K562 (cell line): ENCODE data around the gene AJUBA. TPM values are rescaled to one million over a fixed set of nuclear protein-coding genes. Genes with fewer than 3 reads are reported as not detected.

Source experiments
- ARID4B ChIP-seq: sonication (generic); formaldehyde crosslinking; IDR thresholded peaks from 2 replicates; pipeline ENCODE4 v1.8.0; 2022; ENCODE audit warnings: mild to moderate bottlenecking, missing genetic modification reagents
- ATF1 ChIP-seq, 2 experiments: fragments of 450-650 bp in 1 of 2; IDR thresholded peaks; 2 replicates each; pipeline ENCODE4 v1.6.1; 2016; ENCODE audit warnings: missing compliant biosample characterization in 1 of 2, missing genetic modification characterization in 1 of 2
- CGGBP1 ChIP-seq: fragments of 250-450 bp; sonication (Bioruptor Pico); IDR thresholded peaks from 2 replicates; pipeline ENCODE4 v1.9.0; 2021; ENCODE audit warnings: mild to moderate bottlenecking
- E2F4 ChIP-seq: sonication (generic); formaldehyde crosslinking; IDR thresholded peaks from 2 replicates; pipeline ENCODE4 v1.8.0; 2022; ENCODE audit warnings: mild to moderate bottlenecking, low read depth, missing genetic modification reagents
- EGR1 ChIP-seq: fragments of 450-650 bp; conservative IDR thresholded peaks from 2 replicates; pipeline ENCODE4 v1.6.1; 2017; ENCODE audit warnings: mild to moderate bottlenecking
- NFIX ChIP-seq: fragments of 250-450 bp; sonication (Bioruptor Pico); IDR thresholded peaks from 2 replicates; pipeline ENCODE4 v1.4.0; 2020; ENCODE audit warnings: low read depth, mild to moderate bottlenecking, moderate library complexity
- RAD21 ChIP-seq, 2 experiments: fragments of 250-450 bp in 1 of 2; fragments of 450-650 bp in 1 of 2; sonication (Bioruptor Pico) in 1 of 2; formaldehyde crosslinking in 1 of 2; IDR thresholded peaks in 1 of 2; conservative IDR thresholded peaks in 1 of 2; 2 replicates each; pipeline versions ENCODE4 v1.4.0 to v1.8.0; 2020 to 2022; ENCODE audit warnings: mild to moderate bottlenecking in 2 of 2, moderate library complexity in 1 of 2
- RBM15 ChIP-seq: fragments of 200-400 bp; formaldehyde crosslinking; IDR thresholded peaks from 2 replicates; pipeline ENCODE4 v1.6.1; 2018; ENCODE audit warnings: mild to moderate bottlenecking, low read length, moderate library complexity; ENCODE audit not compliant: insufficient read depth
- RCOR1 ChIP-seq, 2 experiments: IDR thresholded peaks; 2 replicates each; pipeline ENCODE4 v1.6.1; 2012; ENCODE audit warnings: low read depth in 2 of 2, low read length in 2 of 2, borderline replicate concordance in 1 of 2, improper control_type of control experiment in 1 of 2
- SMAD2 ChIP-seq: fragments of 150-350 bp; IDR thresholded peaks from 2 replicates; pipeline ENCODE4 v1.6.1; 2014; ENCODE audit warnings: low read depth, mild to moderate bottlenecking, low read length
- STAG1 ChIP-seq: sonication (generic); formaldehyde crosslinking; IDR thresholded peaks from 2 replicates; pipeline ENCODE4 v1.5.0; 2020; ENCODE audit warnings: missing genetic modification reagents, borderline replicate concordance
- TBL1XR1 ChIP-seq, 2 experiments: IDR thresholded peaks; 2 replicates each; pipeline ENCODE4 v1.6.1; 2012; ENCODE audit warnings: improper control_type of control experiment in 2 of 2, low read length in 2 of 2, mild to moderate bottlenecking in 1 of 2
- polyA plus RNA-seq, 8 experiments: library from polyadenylated mRNA; depleted of rRNA in 4 of 8; stranded (reverse) in 5 of 8; unstranded in 3 of 8; fragments of >200 nt; fragmentation: Nextera tagmentation in 2 of 8; fragmentation: Illumina TruSeq in 1 of 8; extraction: Ambion mirVana in 2 of 8; extraction: Trizol in 1 of 8; gene quantifications; 2 replicates each; pipeline versions ENCODE4 v1.2.1 to v1.2.3, GENCODE V29; 2011 to 2014; ENCODE audit warnings: inconsistent platforms in 1 of 8, missing spikeins in 1 of 8
- total RNA-seq, 7 experiments: library from RNA; depleted of rRNA in 6 of 7; stranded (reverse); fragments of >200 nt in 6 of 7; fragmentation: Illumina TruSeq in 2 of 7; extraction: Trizol in 2 of 7; gene quantifications; 2 replicates each; pipeline versions ENCODE4 v1.2.1 to v1.2.3, GENCODE V29; 2011 to 2021; ENCODE audit warnings: low replicate concordance in 1 of 7
- TF ChIP-seq, protein P1 (sequence below): fragments of 450-650 bp; IDR thresholded peaks from 2 replicates; pipeline ENCODE4 v1.6.1; 2016; ENCODE audit warnings: low read depth

Gene AJUBA
- total and polyA plus RNA-seq, 9 of the 15 experiments (the other 6 are each of a cell fraction or from before 2014, with no cell fraction given): 0.73 to 4.7 (median 2.8) TPM

DNA sequence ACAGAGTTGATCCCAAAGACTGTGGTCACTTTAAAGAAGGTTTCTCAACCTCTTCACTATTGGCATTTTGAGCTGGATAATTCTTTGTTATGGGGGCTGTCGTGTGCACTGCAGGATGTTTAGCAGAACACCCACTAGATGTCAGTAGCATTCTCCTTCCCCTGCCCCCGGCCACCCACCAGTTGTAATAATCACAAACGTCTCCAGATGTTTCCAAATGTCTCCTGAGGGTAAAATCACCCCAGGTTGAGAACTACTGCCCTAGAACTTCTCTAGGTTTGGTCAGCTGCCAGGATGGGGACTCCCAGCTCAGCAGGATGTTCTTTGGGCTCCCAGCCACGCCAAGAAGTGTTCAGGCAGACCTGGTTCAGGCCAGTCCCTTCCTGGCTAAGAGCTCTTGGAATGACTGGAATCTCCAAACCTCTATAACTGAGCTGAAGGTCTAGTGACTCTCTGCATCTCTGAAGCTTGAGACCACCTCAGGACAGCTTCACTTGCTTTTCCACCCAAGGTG is 12.5 kb upstream of the AJUBA start (continued):
- TF ChIP-seq, protein P1, sequence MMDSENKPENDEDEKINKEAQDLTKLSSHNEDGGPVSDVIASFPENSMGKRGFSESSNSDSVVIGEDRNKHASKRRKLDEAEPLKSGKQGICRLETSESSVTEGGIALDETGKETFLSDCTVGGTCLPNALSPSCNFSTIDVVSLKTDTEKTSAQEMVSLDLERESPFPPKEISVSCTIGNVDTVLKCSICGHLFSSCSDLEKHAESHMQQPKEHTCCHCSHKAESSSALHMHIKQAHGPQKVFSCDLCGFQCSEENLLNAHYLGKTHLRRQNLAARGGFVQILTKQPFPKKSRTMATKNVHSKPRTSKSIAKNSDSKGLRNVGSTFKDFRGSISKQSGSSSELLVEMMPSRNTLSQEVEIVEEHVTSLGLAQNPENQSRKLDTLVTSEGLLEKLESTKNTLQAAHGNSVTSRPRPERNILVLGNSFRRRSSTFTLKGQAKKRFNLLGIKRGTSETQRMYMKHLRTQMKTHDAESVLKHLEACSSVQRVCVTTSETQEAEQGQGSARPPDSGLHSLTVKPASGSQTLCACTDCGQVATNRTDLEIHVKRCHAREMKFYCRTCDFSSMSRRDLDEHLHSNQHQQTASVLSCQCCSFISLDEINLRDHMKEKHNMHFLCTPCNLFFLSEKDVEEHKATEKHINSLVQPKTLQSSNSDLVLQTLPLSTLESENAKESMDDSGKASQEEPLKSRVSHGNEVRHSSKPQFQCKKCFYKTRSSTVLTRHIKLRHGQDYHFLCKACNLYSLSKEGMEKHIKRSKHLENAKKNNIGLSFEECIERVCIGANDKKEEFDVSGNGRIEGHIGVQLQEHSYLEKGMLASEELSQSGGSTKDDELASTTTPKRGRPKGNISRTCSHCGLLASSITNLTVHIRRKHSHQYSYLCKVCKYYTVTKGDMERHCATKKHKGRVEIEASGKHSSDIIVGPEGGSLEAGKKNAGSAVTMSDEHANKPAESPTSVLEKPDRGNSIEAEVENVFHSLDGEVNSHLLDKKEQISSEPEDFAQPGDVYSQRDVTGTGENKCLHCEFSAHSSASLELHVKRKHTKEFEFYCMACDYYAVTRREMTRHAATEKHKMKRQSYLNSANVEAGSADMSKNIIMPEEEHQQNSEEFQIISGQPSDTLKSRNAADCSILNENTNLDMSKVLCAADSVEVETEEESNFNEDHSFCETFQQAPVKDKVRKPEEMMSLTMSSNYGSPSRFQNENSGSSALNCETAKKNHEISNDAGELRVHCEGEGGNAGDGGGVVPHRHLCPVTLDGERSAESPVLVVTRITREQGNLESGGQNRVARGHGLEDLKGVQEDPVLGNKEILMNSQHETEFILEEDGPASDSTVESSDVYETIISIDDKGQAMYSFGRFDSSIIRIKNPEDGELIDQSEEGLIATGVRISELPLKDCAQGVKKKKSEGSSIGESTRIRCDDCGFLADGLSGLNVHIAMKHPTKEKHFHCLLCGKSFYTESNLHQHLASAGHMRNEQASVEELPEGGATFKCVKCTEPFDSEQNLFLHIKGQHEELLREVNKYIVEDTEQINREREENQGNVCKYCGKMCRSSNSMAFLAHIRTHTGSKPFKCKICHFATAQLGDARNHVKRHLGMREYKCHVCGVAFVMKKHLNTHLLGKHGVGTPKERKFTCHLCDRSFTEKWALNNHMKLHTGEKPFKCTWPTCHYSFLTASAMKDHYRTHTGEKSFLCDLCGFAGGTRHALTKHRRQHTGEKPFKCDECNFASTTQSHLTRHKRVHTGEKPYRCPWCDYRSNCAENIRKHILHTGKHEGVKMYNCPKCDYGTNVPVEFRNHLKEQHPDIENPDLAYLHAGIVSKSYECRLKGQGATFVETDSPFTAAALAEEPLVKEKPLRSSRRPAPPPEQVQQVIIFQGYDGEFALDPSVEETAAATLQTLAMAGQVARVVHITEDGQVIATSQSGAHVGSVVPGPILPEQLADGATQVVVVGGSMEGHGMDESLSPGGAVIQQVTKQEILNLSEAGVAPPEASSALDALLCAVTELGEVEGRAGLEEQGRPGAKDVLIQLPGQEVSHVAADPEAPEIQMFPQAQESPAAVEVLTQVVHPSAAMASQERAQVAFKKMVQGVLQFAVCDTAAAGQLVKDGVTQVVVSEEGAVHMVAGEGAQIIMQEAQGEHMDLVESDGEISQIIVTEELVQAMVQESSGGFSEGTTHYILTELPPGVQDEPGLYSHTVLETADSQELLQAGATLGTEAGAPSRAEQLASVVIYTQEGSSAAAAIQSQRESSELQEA: no peak
- no peak for TF ChIP-seq SMAD2
- TF ChIP-seq E2F4 (CRISPR knock-in tag): no peak
- 0 out of 4 replicates have a peak, but pooled peaks of 1 of the 2 experiments have one; percentile 11 for TF ChIP-seq RCOR1 (IDR thresholded peaks at IDR 0.05; ENCODE audit: borderline replicate concordance in 1 of 2, low read depth in 2 of 2, low read length in 2 of 2)
- no peak for TF ChIP-seq RBM15
- peak; percentile 42; the same call in 1 of the 2 replicates for TF ChIP-seq STAG1 (CRISPR knock-in tag)
- TF ChIP-seq CGGBP1 (CRISPR knock-in tag): no peak
- no peak for TF ChIP-seq ARID4B
- no peak for TF ChIP-seq ATF1 (CRISPR knock-in tag; IDR thresholded peaks at IDR 0.05)
- TF ChIP-seq ATF1 (tag; IDR thresholded peaks at IDR 0.05): no peak
- peak; percentile 73 to 89 for TF ChIP-seq RAD21 (CRISPR knock-in tag; conservative IDR thresholded peaks at IDR 0.05 in 1 of 2, IDR thresholded peaks at IDR 0.05 in 1 of 2)
- TF ChIP-seq EGR1: peak; percentile 70
- no peak for TF ChIP-seq TBL1XR1 (IDR thresholded peaks at IDR 0.05; ENCODE audit: low read length in 2 of 2)
- TF ChIP-seq NFIX (CRISPR knock-in tag): no peak
